VCaP (cell line): ENCODE results near the gene IL6ST.

Experiments
- H3K27ac ChIP-seq: fragments of 450-650 bp; 2 replicates; pipeline ENCODE4 v1.5.1; 2017
- TF ChIP-seq, protein P1 (sequence below): fragments of 450-650 bp; conservative IDR thresholded peaks from 2 replicates; pipeline ENCODE4 v1.5.1; 2017; ENCODE audit warnings: mild to moderate bottlenecking, moderate library complexity

IL6ST gene

DNA sequence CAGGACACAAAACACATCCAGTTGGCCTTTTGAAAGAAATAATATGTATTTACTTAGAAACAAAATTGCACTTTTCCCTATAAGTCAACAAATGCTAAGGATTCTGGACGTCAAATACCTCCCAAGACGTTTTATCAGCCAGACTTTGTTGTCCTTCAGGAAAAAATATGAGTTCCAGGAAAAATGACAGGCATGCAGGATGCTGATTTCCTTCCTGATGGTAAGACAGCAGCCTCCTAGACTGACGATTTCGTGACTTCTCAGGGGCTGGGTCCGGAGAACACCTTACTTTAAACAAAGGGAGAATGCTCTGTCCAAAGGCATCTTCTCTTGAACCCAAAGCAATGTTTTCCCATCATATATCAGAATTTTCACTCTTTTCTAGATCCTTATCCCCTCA lies 69.1 kb downstream of the IL6ST start:
- H3K27ac ChIP-seq: no peak overlapping the region

GRCh38 chr5:55925181-55925580 lies 69.6 kb downstream of the IL6ST start:
- TF ChIP-seq, protein P1, sequence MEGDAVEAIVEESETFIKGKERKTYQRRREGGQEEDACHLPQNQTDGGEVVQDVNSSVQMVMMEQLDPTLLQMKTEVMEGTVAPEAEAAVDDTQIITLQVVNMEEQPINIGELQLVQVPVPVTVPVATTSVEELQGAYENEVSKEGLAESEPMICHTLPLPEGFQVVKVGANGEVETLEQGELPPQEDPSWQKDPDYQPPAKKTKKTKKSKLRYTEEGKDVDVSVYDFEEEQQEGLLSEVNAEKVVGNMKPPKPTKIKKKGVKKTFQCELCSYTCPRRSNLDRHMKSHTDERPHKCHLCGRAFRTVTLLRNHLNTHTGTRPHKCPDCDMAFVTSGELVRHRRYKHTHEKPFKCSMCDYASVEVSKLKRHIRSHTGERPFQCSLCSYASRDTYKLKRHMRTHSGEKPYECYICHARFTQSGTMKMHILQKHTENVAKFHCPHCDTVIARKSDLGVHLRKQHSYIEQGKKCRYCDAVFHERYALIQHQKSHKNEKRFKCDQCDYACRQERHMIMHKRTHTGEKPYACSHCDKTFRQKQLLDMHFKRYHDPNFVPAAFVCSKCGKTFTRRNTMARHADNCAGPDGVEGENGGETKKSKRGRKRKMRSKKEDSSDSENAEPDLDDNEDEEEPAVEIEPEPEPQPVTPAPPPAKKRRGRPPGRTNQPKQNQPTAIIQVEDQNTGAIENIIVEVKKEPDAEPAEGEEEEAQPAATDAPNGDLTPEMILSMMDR: no peak
- no peak overlapping the region for H3K27ac ChIP-seq

More for the DNA sequence above, 69.1 kb downstream of the IL6ST start:
- TF ChIP-seq, protein P1: no peak

DNA sequence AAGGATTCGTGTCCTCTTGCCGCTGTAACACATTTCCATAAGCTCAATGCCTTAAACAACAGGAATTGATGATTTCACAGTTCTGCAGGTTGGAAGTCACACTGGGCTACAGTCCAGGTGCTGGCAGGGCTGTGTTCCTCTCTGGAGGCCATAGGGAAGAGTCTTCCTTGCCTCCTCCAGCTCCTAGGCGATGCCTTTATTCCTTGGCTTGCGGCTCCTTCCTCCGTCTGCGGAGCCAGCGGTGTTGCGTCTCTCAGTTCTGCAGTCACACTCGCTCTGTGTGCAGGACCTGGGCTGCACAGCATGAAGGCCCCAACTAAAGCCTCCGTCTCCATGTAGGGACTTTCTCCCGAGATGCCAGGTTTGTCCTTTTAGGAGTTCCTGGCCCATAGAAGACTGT lies 70.0 kb downstream of the IL6ST start:
- no peak overlapping the region for H3K27ac ChIP-seq
- TF ChIP-seq, protein P1: no peak

DNA sequence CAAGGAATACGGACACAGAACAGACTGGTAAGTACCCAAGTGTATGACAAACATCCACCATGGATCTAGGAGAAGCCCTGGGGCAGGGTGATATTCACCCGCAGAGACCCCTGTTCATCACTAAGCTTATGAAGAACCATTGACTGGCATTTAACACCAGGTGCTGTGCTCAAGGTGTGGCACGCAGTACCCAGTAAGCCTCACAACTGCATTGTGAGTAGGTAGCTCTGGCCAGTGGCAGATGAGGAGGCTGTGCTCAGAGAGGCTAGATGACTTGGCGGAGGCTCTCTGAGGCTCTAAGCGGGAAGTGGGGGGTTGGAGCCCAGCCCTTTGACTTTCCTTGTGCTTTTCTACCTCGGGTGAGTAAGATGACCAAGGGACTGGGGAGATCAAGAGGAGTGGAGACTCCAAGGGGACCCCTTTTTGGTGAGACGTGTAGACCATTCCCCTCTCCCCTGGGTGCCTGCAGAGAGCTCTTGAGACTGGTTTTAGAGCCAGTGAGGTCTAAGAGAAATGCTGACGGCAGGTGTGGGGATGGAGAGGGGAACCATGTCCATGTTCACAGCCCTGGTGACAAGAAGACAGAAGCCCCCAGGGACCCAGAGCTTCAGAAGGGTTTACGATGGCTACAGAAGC lies 70.8 kb downstream of the IL6ST start:
- TF ChIP-seq, protein P1: no peak
- peak overlapping the region; percentile 74 for H3K27ac ChIP-seq

- H3K27ac ChIP-seq: peak overlapping the region; percentile 74
Measured at GRCh38 chr5:55923177-55923771, 71.5 kb downstream of the IL6ST start.

DNA sequence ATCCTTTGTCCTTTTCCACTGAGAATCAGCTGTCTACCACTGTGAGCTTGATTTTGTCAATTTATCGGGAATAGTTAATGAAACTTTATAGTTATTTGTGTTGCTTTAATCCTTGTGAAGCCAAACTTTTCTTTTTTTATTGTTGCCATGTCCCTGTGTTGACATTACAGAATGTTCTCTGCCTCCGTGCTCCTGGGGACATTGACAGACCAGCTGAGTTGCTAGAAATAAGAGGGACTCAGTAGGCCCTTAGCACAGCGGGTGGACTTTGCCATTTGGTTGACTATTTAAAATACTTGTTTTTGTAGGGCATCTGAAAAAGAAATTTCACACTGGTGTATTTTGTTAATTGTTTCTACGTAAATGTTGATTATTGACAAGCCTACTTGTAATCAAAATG lies 73.1 kb downstream of the IL6ST start:
- H3K27ac ChIP-seq: peak overlapping the region; percentile 74
- TF ChIP-seq, protein P1: no peak

More at GRCh38 chr5:55923177-55923771, 71.5 kb downstream of the IL6ST start:
- TF ChIP-seq, protein P1: no peak

DNA sequence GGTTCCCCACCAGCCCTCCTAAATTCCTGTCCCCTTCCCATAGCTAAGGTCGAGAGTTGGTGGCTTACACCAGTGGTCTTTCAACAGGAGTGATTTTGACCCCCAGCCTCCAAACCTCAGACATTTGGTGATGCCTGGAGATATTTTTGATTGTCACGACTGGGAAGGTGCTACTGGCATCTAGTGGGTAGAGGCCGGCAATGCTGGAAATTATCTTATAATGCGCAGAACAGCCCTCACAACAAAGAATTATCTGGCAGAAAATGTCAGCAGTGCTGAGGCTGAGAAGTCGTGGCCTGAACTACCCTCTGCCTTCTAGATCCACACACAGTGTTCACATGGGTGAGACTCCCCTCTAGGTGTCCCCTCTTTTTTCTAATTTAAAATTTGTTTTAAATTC lies 74.0 kb downstream of the IL6ST start:
- TF ChIP-seq, protein P1: peak; percentile 72

More for the DNA sequence above, 74.0 kb downstream of the IL6ST start:
- peak overlapping the region; percentile 74 for H3K27ac ChIP-seq
